Embryonic facial prominence (tissue), 1 donor: Measurements from ENCODE around the gene PRR15L.
"Not testable (repeated sequence)": the region's sequence is repeated elsewhere in the genome, so short reads cannot be mapped to it uniquely, and the experiment has no call there.

ENCODE experiments used
- DNase-seq: peaks from one replicate; pipeline ENCODE4 v3.0.0-alpha.2; 2016; ENCODE audit errors: extremely low spot score

PRR15L gene

DNA sequence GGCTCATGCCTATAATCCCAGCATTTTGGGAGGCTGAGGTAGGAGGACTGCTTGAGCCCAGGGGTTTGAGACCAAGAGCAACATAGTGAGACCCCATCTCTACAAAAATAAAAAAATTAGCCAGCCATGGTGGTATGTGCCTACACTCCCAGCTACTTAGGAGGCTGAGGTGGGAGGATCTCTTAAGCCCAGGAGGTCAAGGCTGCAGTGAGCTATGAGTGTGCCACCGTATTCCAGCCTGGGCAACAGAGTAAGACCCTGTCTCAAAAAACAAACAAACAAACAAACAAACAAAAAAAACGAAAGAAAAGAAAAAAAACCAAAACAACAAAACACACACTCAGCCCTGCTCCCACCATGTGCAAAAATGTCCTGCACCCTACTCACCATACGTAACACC, 22.2 kb downstream of the PRR15L start:
- DNase-seq, result not testable (repeated sequence)

GRCh38 chr17:47934856-47935255, 22.8 kb downstream of the PRR15L start:
- DNase-seq, result no peak

DNA sequence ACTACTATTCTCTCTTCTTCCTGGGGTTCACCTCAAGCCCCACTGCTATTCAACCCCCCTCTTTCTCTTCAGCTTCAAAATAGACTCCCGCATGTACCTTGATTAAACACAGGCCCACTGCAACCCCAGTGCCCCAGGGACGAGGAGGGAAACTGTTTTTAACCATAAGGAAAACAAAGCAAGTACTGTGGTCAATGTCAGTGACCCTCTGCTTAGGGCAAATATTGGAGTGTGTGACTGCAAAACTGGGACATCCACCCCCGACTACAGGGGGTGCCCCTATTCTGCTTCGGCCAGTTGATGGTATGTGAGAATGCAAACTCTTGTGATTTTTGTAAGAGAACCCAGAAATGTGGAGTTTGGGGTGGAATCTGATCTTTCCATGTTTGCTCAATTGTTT, 25.8 kb downstream of the PRR15L start:
- no peak for DNase-seq

- DNase-seq, result no peak
Observed at GRCh38 chr17:47929218-47930000, 28.3 kb downstream of the PRR15L start.

DNA sequence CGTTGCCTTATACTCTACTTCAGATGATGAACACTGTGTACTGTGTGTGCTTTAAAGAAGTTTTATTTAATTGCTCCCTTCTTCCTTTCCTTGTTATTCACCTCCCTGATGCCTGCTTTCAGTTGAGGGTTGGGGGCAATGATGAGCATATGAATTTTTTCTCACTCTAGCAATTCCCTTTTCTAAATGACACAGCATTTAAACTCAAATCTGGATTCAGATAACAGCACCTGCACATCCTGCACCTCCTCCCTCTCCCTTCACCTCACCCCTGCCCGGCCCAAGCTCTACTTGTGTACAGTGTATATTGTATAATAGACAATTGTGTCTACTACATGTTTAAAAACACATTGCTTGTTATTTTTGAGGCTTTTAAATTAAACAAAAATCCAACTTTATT, 29.3 kb downstream of the PRR15L start:
- DNase-seq, result no peak

GRCh38 chr17:47927821-47928400, 29.8 kb downstream of the PRR15L start:
- DNase-seq, result no peak

GRCh38 chr17:47925678-47925988, 32.0 kb downstream of the PRR15L start:
- no peak for DNase-seq

GRCh38 chr17:47924785-47925677, 32.7 kb downstream of the PRR15L start:
- no peak for DNase-seq

GRCh38 chr17:47919889-47920288, 37.8 kb downstream of the PRR15L start:
- DNase-seq, result not testable (repeated sequence)

DNA sequence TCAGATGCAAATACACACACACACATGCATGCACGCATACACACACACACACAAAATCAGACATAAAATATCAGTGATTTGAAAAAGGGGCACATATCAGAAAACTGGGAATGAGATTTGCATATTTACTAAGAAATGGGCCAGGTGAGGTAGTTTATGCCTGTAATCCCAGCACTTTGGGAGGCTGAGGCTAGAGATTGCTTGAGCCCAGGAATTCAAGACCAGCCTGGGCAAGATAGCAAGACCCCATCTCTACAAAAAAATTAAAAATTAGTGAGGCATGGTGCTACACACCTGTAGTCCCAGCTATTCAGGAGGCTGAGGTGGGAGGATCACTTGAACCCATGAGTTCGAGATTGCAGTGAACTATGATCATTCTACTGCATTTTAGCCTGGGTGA, 38.7 kb downstream of the PRR15L start:
- DNase-seq, result no peak

DNA sequence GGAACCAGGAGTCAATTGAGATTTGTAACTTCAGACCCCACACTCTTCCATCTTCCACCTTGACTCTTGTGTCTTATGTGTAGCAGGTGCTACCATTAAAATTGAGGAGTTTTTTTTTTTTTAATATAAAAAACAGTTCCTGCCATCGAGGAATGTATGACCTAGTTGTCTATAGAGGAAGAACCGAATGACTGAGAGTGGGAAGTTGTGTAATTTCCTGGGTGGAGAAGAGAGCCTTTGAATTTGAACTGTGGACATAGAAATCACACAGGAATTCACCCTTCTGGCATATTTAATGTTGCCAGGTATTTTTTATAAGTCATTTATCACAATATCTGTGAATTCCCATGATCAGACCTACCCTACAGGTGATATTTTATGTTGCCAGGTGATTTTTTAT, 39.7 kb downstream of the PRR15L start:
- DNase-seq, result no peak

DNA sequence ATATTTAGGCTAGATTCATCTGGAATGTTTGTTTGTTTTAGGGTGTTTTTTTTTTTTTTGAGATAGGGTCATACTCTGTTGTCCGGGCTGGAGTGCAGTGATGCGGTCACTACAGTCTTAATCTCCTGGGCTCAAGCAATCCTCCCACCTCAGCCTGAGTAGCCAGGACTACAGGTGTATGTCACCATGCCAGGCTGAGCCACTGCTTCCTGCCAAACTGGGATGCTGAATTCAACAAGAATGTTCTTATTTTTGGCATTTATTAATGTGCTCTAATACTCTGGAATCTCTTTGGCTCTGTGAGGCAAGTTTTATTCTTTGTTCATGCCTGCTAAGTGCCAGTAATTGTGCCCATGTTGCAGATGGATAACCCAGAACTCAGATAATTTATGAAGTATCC, 40.1 kb downstream of the PRR15L start:
- DNase-seq, result no peak

GRCh38 chr17:47916489-47917208, 41.0 kb downstream of the PRR15L start:
- DNase-seq, result no peak

- DNase-seq, result no peak
Observed at GRCh38 chr17:47915776-47916398, 41.8 kb downstream of the PRR15L start.

GRCh38 chr17:47914306-47914948, 43.3 kb downstream of the PRR15L start:
- DNase-seq, result no peak

DNA sequence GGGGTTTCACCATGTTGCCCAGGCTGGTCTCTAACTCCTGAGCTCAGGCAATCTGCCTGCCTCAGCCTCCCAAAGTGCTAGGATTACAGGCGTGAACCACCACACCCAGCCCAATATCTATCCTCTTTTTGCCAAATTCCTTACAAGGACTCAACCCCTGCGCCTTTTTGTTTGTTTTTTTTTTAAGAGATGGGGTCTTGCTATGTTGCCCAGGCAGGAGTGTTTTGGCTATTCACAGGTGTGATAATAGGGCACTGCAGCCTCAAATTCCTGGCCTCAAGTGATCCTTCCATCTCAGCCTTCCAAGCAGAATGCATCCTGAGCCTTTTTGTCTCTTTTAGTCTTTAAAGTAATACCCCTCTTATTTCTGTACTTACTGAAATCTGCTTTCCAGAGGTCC, 44.6 kb downstream of the PRR15L start:
- DNase-seq, result no peak

DNA sequence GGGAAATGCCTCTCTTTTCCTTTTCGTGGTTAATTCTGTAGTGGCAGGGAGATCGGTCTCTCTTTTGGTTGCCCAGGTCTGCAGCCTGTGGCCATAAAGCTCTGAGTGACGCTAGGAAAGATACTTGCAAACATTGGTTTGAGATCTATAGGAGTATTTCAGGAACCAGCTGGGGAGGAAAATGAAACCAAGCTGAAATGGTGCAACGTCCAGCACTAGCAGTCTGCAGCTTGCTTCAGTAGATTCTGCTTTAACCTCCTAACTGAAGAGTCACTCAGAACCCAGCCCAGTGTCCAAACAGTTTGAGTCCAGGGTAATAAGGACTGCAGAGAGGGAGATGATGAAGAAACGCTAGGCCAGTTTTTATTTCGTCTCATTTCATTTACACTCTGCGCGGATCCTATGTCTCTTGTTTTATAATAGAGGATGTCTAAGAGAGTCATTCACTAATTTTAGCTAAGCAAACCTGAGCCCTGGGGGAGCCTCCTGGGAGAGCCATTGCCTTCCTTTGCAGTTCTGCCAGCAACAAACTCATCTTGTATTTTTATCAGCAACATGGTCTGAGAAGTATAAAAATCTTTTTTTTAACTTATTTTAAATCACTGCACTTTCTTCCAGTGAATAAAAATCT, 49.6 kb downstream of the PRR15L start:
- DNase-seq, result no peak

DNA sequence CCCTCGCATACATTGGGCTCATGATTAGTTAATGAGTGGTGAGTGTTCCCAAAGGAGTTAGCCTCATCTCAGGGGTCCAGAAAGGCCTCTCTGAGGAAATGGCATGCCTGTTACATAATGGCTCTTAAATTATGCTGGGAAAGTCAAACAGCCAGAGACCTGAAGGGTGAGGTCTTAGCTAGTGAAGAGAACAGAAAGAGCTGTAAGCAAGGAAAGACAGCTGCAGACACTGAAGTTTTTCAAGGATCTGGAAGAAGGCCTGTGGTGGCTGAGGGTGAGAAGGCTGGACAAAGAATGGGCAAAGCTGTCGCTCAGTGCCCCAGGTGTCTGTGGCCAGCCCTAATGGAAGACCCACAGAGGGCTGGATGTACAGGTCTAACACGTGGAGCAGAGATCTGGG, 51.2 kb downstream of the PRR15L start:
- DNase-seq, result no peak

GRCh38 chr17:47905221-47905733, 52.4 kb downstream of the PRR15L start:
- no peak for DNase-seq

DNA sequence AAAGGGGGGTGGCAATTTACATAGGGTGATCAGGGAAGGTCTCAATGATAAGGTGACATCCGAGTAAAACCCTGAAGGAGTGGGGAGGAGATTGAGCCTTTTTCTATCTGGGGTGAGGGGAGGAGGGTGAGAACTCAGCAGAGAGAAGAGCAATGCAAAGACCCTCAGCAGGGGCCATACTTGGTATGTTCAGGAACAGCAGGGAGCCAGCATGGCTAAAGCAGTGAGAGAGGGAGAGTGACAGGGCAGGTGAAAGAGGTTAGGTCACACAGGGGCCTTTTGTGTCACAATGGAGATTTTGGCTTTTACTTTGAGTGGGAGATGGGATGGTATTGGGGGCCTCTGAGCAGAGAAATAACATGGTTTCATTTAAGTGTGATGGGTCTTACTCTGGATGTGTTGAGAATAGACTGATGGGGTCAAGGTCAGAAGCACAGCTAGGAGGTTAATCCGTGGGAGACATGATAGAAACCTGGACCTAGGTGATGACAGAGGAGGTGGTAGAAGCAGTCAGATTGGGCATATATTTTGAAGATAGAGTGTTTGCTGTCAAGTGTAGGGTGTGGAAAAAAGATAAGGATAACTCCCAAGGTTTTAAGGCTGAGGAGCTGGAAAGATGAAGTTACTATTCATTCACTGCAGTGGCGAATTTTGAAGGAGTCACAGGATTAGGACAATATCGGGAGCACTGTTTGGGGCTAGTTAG, 55.5 kb downstream of the PRR15L start:
- DNase-seq, result no peak
